H1 (cell line): ENCODE data around the gene ELP4. TPM values are rescaled to one million over a fixed set of nuclear protein-coding genes. Genes with fewer than 3 reads are reported as not detected.

Experiments
- CHD2 ChIP-seq: IDR thresholded peaks from 2 replicates; pipeline ENCODE4 v1.6.1; 2012; ENCODE audit warnings: low read length, improper control_type of control experiment
- KDM4A ChIP-seq: IDR thresholded peaks from one replicate; pipeline ENCODE4 v1.7.1; 2012; ENCODE audit warnings: low read depth, mild to moderate bottlenecking, moderate library complexity, low read length, inconsistent platforms; ENCODE audit not compliant: severe bottlenecking
- TAF7 ChIP-seq: optimal IDR thresholded peaks from 2 replicates; pipeline ENCODE3; 2011; ENCODE audit warnings: low read depth, mild to moderate bottlenecking, inconsistent platforms, low read length, moderate library complexity, borderline replicate concordance
- polyA plus RNA-seq, 7 experiments: library from polyadenylated mRNA; depleted of rRNA in 3 of 7; stranded (reverse) in 5 of 7; unstranded in 2 of 7; fragments of >200 nt in 5 of 7; fragments of 200-250 nt in 2 of 7; gene quantifications; 1 replicate in 5 of 7; 2 replicates in 1 of 7; 4 replicates in 1 of 7; pipeline versions ENCODE4 v1.2.1 to v1.2.3, GENCODE V29; 2011 to 2013; ENCODE audit warnings: missing spikeins in 2 of 7, mixed read lengths in 2 of 7
- total RNA-seq: library from RNA; stranded (reverse); fragmentation: NEBNext Ultra II Directional; extraction: Animal tissue kit (Norgen Biotek cat#: 25700); gene quantifications from 2 replicates; pipeline ENCODE4 v1.2.1, GENCODE V29; 2021

ELP4 gene
- total and polyA plus RNA-seq, 2 of the 8 experiments (the other 6 are each of a cell fraction or from before 2014, with no cell fraction given): 14.0 to 18.6 TPM

GRCh38 chr11:31608995-31609394 is 99.4 kb downstream of the ELP4 start (continued):
- TF ChIP-seq KDM4A: no peak
- no peak for TF ChIP-seq TAF7
- no peak for TF ChIP-seq CHD2
